Suppressor macrophage treated with lipopolysaccharide for 1 hour (primary cell): ENCODE data around the gene SMC6.

Experiments
- DNase-seq, 3 donors: peaks; one replicate each; pipeline ENCODE4 v3.0.0-alpha.2; 2020 to 2022

Gene SMC6

GRCh38 chr2:17709897-17710296 lies 43.7 kb downstream of the SMC6 start:
- DNase-seq, result no peak

- DNase-seq, result no peak
Observed at GRCh38 chr2:17708501-17708900, 45.1 kb downstream of the SMC6 start.

- no peak for DNase-seq
Observed at GRCh38 chr2:17706845-17707244, 46.8 kb downstream of the SMC6 start.

GRCh38 chr2:17690776-17691175 lies 62.8 kb downstream of the SMC6 start:
- DNase-seq, result no peak

GRCh38 chr2:17689010-17689409 lies 64.6 kb downstream of the SMC6 start:
- no peak for DNase-seq

- DNase-seq, result no peak
Observed at GRCh38 chr2:17688600-17688999, 65.0 kb downstream of the SMC6 start.

- no peak for DNase-seq
Observed at GRCh38 chr2:17683981-17684380, 69.6 kb downstream of the SMC6 start.

GRCh38 chr2:17682098-17682857 lies 71.3 kb downstream of the SMC6 start:
- no peak for DNase-seq

GRCh38 chr2:17680119-17680518 lies 73.5 kb downstream of the SMC6 start:
- DNase-seq, result no peak

GRCh38 chr2:17674817-17675216 lies 78.8 kb downstream of the SMC6 start:
- no peak for DNase-seq

GRCh38 chr2:17672583-17673317 lies 80.9 kb downstream of the SMC6 start:
- peak in 2 of 3 donors; percentile 10 to 35 for DNase-seq

GRCh38 chr2:17667898-17668297 lies 85.7 kb downstream of the SMC6 start:
- DNase-seq, result no peak

- no peak for DNase-seq
Observed at GRCh38 chr2:17664534-17664933, 89.1 kb downstream of the SMC6 start.

- DNase-seq, result no peak
Observed at GRCh38 chr2:17662723-17663122, 90.9 kb downstream of the SMC6 start.

GRCh38 chr2:17661460-17661859 lies 92.2 kb downstream of the SMC6 start:
- no peak for DNase-seq

GRCh38 chr2:17660219-17660618 lies 93.4 kb downstream of the SMC6 start:
- DNase-seq, result no peak

- DNase-seq, result peak; percentile 44 to 70 (median 59)
Observed at GRCh38 chr2:17658251-17658843, 95.3 kb downstream of the SMC6 start.

GRCh38 chr2:17657759-17658158 lies 95.9 kb downstream of the SMC6 start:
- no peak for DNase-seq

- DNase-seq, result no peak
Observed at GRCh38 chr2:17652681-17653394, 100.8 kb downstream of the SMC6 start.

GRCh38 chr2:17649026-17649425 lies 104.6 kb downstream of the SMC6 start:
- DNase-seq, result no peak

- peak; percentile 75 to 81 (median 76) for DNase-seq
Observed at GRCh38 chr2:17648581-17648980, 105.0 kb downstream of the SMC6 start.

GRCh38 chr2:17646838-17647701 lies 106.5 kb downstream of the SMC6 start:
- DNase-seq, result no peak
